Breast epithelium (tissue), 3 donors: ENCODE results near the gene HPCAL4.

Experiments
- CTCF ChIP-seq, 3 donors: fragments of 450-650 bp; IDR thresholded peaks; one replicate each; pipeline ENCODE4 v1.5.1; 2016 to 2017; ENCODE audit warnings: antibody characterized with exemption in 3 of 3, mild to moderate bottlenecking in 3 of 3, moderate library complexity in 3 of 3
- POLR2A ChIP-seq: fragments of 450-650 bp; IDR thresholded peaks from one replicate; pipeline ENCODE4 v1.6.1; 2016; ENCODE audit warnings: antibody characterized with exemption, mild to moderate bottlenecking, moderate library complexity

- no peak for TF ChIP-seq CTCF (IDR thresholded peaks at IDR 0.05)
- no peak for TF ChIP-seq POLR2A
Measured at GRCh38 chr1:39732730-39733129, 41.5 kb upstream of the HPCAL4 start.
